Sciatic nerve (tissue), 2 donors: ENCODE data around the gene KCNA10. TPM values are rescaled to one million over a fixed set of nuclear protein-coding genes. Genes with fewer than 3 reads are reported as not detected.

ENCODE experiments used
- ATAC-seq: fragments of 200-7000 bp; cut with Tn5 transposase; one replicate; pipeline ENCODE4 v1.9.1; 2020; ENCODE audit warnings: mild to moderate bottlenecking, moderate library complexity
- DNase-seq: peaks from one replicate; pipeline ENCODE4 v3.0.0-alpha.2; 2020; ENCODE audit warnings: low spot score
- intact Hi-C: fragments of 100-400 bp; cut with DNase I; formaldehyde crosslinking; loops from one replicate; pipeline ENCODE4 v1.14.2; 2022
- total RNA-seq: library from RNA; stranded (reverse); fragmentation: NEBNext Ultra II Directional; extraction: Animal tissue kit (Norgen Biotek cat#: 25700); gene quantifications from one replicate; pipeline ENCODE4 v1.2.1, GENCODE V29; 2021
- donor health status: DM: no; HTN: no; CAD: no.
- donor health status: DM: no; HTN: no; CAD: no.

Gene KCNA10
- total RNA-seq, result not detected

- ATAC-seq, result no peak
- intact Hi-C loops, result no loop called here
- no peak for DNase-seq
Measured at GRCh38 chr1:110519125-110519810, at the start of gene KCNA10. Gene KCNA10, minus strand, starts transcription at chr1:110519175. Its CDS starts 388 bp downstream, at chr1:110518787.

- DNase-seq (no peak), ATAC-seq (no peak)
- intact Hi-C loops, result no loop called here
Measured at GRCh38 chr1:110566836-110567235, 47.9 kb upstream of the KCNA10 start.

GRCh38 chr1:110565565-110565964 is 46.6 kb upstream of the KCNA10 start:
- DNase-seq, result no peak
- peak; percentile 66 for ATAC-seq
- intact Hi-C loops, result no loop called here

- intact Hi-C loops, result no loop called here
- DNase-seq (no peak), ATAC-seq (no peak)
Measured at GRCh38 chr1:110563089-110563488, 44.1 kb upstream of the KCNA10 start.

GRCh38 chr1:110561596-110561995 is 42.6 kb upstream of the KCNA10 start:
- DNase-seq (no peak), ATAC-seq (no peak)
- intact Hi-C loops, result no loop called here

- ATAC-seq (no peak), DNase-seq (no peak)
- intact Hi-C loops, result no loop called here
Measured at GRCh38 chr1:110559157-110559556, 40.2 kb upstream of the KCNA10 start.

GRCh38 chr1:110557481-110557880 is 38.5 kb upstream of the KCNA10 start:
- no peak for DNase-seq
- intact Hi-C loops, result no loop called here
- ATAC-seq, result no peak

- intact Hi-C loops, result no loop called here
- DNase-seq (peak; percentile 69), ATAC-seq (peak; percentile 85)
Measured at GRCh38 chr1:110556471-110556807, 37.5 kb upstream of the KCNA10 start.

- intact Hi-C loops, result no loop called here
- ATAC-seq (peak; percentile 89), DNase-seq (peak; percentile 92)
Measured at GRCh38 chr1:110555807-110556470, 37.0 kb upstream of the KCNA10 start.

GRCh38 chr1:110554871-110555801 is 36.2 kb upstream of the KCNA10 start:
- DNase-seq (peak; percentile 76), ATAC-seq (peak; percentile 60)
- intact Hi-C loops, result loop anchor here (5.0 kb wide), 1 partner anchor 57 kb away; no protein-coding TSS in a partner anchor

- intact Hi-C loops, result loop anchor here (5.0 kb wide), 1 partner anchor 61 kb away; no protein-coding TSS in a partner anchor
- no peak for ATAC-seq
Measured at GRCh38 chr1:110551278-110551809, 32.4 kb upstream of the KCNA10 start.

GRCh38 chr1:110549831-110550230 is 30.9 kb upstream of the KCNA10 start:
- no peak for ATAC-seq
- DNase-seq, result no peak
- intact Hi-C loops, result loop anchor here (5.0 kb wide), 1 partner anchor 62 kb away; no protein-coding TSS in a partner anchor

More at GRCh38 chr1:110551278-110551809, 32.4 kb upstream of the KCNA10 start:
- no peak for DNase-seq

- DNase-seq, result no peak
- no peak for ATAC-seq
- intact Hi-C loops, result no loop called here
Measured at GRCh38 chr1:110548381-110548780, 29.4 kb upstream of the KCNA10 start.

- intact Hi-C loops, result no loop called here
- DNase-seq (no peak), ATAC-seq (no peak)
Measured at GRCh38 chr1:110547017-110547416, 28.0 kb upstream of the KCNA10 start.

- ATAC-seq (no peak), DNase-seq (no peak)
- intact Hi-C loops, result no loop called here
Measured at GRCh38 chr1:110545492-110545891, 26.5 kb upstream of the KCNA10 start.

GRCh38 chr1:110544753-110545152 is 25.8 kb upstream of the KCNA10 start:
- intact Hi-C loops, result no loop called here
- DNase-seq (no peak), ATAC-seq (no peak)

- DNase-seq (no peak), ATAC-seq (no peak)
- intact Hi-C loops, result no loop called here
Measured at GRCh38 chr1:110542725-110543124, 23.8 kb upstream of the KCNA10 start.

GRCh38 chr1:110541906-110542395 is 23.0 kb upstream of the KCNA10 start:
- intact Hi-C loops, result no loop called here
- ATAC-seq (no peak), DNase-seq (no peak)
